H1 (cell line): ENCODE data around the gene CENPP. TPM values are rescaled to one million over a fixed set of nuclear protein-coding genes. Genes with fewer than 3 reads are reported as not detected.

Experiments used
- CTCF ChIA-PET: fragments of 300-600 bp; sonication (Branson Sonifier 250); formaldehyde crosslinking; loops from one replicate; lab custom pipeline; 2021; ENCODE audit not compliant: partially characterized antibody; lab: Charles Lee
- POLR2A ChIA-PET: fragments of 300-600 bp; sonication (Branson Sonifier 250); formaldehyde crosslinking; loops from one replicate; lab custom pipeline; 2021; ENCODE audit warnings: inconsistent platforms; ENCODE audit not compliant: partially characterized antibody; lab: Charles Lee
- DNase-seq, 2 experiments: peaks; one replicate each; pipeline versions ENCODE4 v3.0.0 to v3.0.0-alpha.2; 2010 to 2022; ENCODE audit warnings: low spot score in 2 of 2, low read depth in 1 of 2, mixed read lengths in 1 of 2
- FAIRE-seq: peaks from 2 replicates; lab custom pipeline; 2011; peaks lifted over from hg19 to GRCh38; lab: Jason Lieb, UNC
- H2AFZ ChIP-seq: 2 replicates; pipeline ENCODE4 v1.8.1; 2012; ENCODE audit warnings: low read length, inconsistent platforms
- H2AK5ac ChIP-seq: 2 replicates; pipeline ENCODE4 v1.6.1; 2013; ENCODE audit warnings: low read depth, low read length
- H2BK120ac ChIP-seq: replicated peaks from 2 replicates; pipeline ENCODE3; 2013; ENCODE audit warnings: low read depth, low read length, inconsistent platforms
- H2BK12ac ChIP-seq: 2 replicates; pipeline ENCODE4 v1.6.1; 2013; ENCODE audit warnings: low read depth, low read length
- H2BK15ac ChIP-seq: 2 replicates; pipeline ENCODE4 v1.6.1; 2013; ENCODE audit warnings: low read length
- H2BK20ac ChIP-seq: 2 replicates; pipeline ENCODE4 v1.6.1; 2013; ENCODE audit warnings: low read length
- H2BK5ac ChIP-seq: 2 replicates; pipeline ENCODE4 v1.6.1; 2013; ENCODE audit warnings: low read depth, low read length
- H3K14ac ChIP-seq: 2 replicates; pipeline ENCODE4 v1.6.1; 2013; ENCODE audit warnings: inconsistent platforms; ENCODE audit not compliant: insufficient read length
- H3K18ac ChIP-seq: 2 replicates; pipeline ENCODE4 v1.6.1; 2013; ENCODE audit warnings: low read length; ENCODE audit errors: extremely low read depth
- H3K23ac ChIP-seq: 2 replicates; pipeline ENCODE4 v1.6.1; 2013; ENCODE audit warnings: inconsistent platforms; ENCODE audit not compliant: insufficient read length
- H3K23me2 ChIP-seq: 2 replicates; pipeline ENCODE4 v1.6.1; 2013; ENCODE audit warnings: low read depth, low read length
- H3K27ac ChIP-seq: 2 replicates; pipeline ENCODE4 v1.6.1; 2011; ENCODE audit warnings: low read depth, low read length, inconsistent platforms
- H3K27me3 ChIP-seq, 4 experiments: replicated peaks in 1 of 4; 1 replicate in 1 of 4; 2 replicates in 3 of 4; pipeline versions ENCODE4 v1.6.1 to v1.8.1; 2011 to 2013; ENCODE audit warnings: low read length in 3 of 4, mild to moderate bottlenecking in 3 of 4, inconsistent platforms in 2 of 4, mixed read lengths in 2 of 4, moderate library complexity in 1 of 4; ENCODE audit not compliant: control insufficient read depth in 3 of 4, insufficient read depth in 3 of 4; ENCODE audit errors: extremely low read depth in 1 of 4
- H3K36me3 ChIP-seq, 4 experiments: 2 replicates each; pipeline versions ENCODE4 v1.6.1 to v1.8.1; 2011 to 2013; ENCODE audit warnings: mild to moderate bottlenecking in 4 of 4, low read length in 3 of 4, moderate library complexity in 2 of 4, control low read depth in 1 of 4, inconsistent platforms in 1 of 4; ENCODE audit not compliant: insufficient read depth in 4 of 4, control insufficient read depth in 2 of 4
- H3K4ac ChIP-seq: replicated peaks from 2 replicates; pipeline ENCODE3; 2013; ENCODE audit warnings: low read length, low read depth, mixed read lengths, inconsistent platforms; ENCODE audit not compliant: insufficient read length
- H3K4me1 ChIP-seq, 4 experiments: replicated peaks in 1 of 4; 1 replicate in 1 of 4; 2 replicates in 3 of 4; pipeline versions ENCODE4 v1.6.1 to v1.8.1; 2011 to 2013; ENCODE audit warnings: low read length in 3 of 4, inconsistent platforms in 2 of 4, mixed read lengths in 1 of 4; ENCODE audit not compliant: insufficient read depth in 4 of 4, control insufficient read depth in 3 of 4
- H3K4me2 ChIP-seq, 2 experiments: 2 replicates each; pipeline versions ENCODE4 v1.6.1 to v1.8.1; 2011 to 2013; ENCODE audit warnings: low read depth in 2 of 2, low read length in 2 of 2, control low read depth in 1 of 2, inconsistent platforms in 1 of 2, mild to moderate bottlenecking in 1 of 2; ENCODE audit not compliant: insufficient read depth in 1 of 2
- H3K4me3 ChIP-seq, 4 experiments: fragments of 200-600, 300-600 bp in 1 of 4; sonication (generic), shearing (Covaris generic), sonication (Bioruptor Twin) in 1 of 4; 2 replicates each; pipeline versions ENCODE4 v1.5.1 to v1.8.1; 2011 to 2016; ENCODE audit warnings: low read length in 4 of 4, low read depth in 3 of 4, control low read depth in 2 of 4, inconsistent platforms in 2 of 4, mild to moderate bottlenecking in 2 of 4, mixed read lengths in 1 of 4, moderate library complexity in 1 of 4; ENCODE audit not compliant: insufficient read depth in 2 of 4; ENCODE audit errors: extremely low read depth in 1 of 4
- H3K56ac ChIP-seq: replicated peaks from 2 replicates; pipeline ENCODE3; 2013; ENCODE audit warnings: low read depth, mild to moderate bottlenecking, mixed read lengths, low read length, inconsistent platforms; ENCODE audit not compliant: insufficient read length
- H3K79me1 ChIP-seq: 2 replicates; pipeline ENCODE4 v1.6.1; 2013; ENCODE audit warnings: low read depth, low read length, control low read depth
- H3K79me2 ChIP-seq, 2 experiments: 2 replicates each; pipeline versions ENCODE4 v1.6.1 to v1.8.1; 2012 to 2013; ENCODE audit warnings: low read length in 2 of 2, mild to moderate bottlenecking in 2 of 2, inconsistent platforms in 1 of 2; ENCODE audit not compliant: insufficient read depth in 2 of 2, control insufficient read depth in 1 of 2
- H3K9ac ChIP-seq, 4 experiments: replicated peaks in 1 of 4; 1 replicate in 1 of 4; 2 replicates in 3 of 4; pipeline versions ENCODE4 v1.6.1 to v1.8.1; 2011 to 2013; ENCODE audit warnings: low read depth in 3 of 4, low read length in 3 of 4, control low read depth in 2 of 4, mild to moderate bottlenecking in 2 of 4, moderate library complexity in 2 of 4, inconsistent platforms in 1 of 4; ENCODE audit errors: extremely low read depth in 1 of 4
- H3K9me3 ChIP-seq, 2 experiments: 2 replicates each; pipeline versions ENCODE4 v1.6.1 to v1.8.1; 2012 to 2013; ENCODE audit warnings: mild to moderate bottlenecking in 2 of 2, moderate library complexity in 2 of 2, control low read depth in 1 of 2, inconsistent platforms in 1 of 2, low read depth in 1 of 2, low read length in 1 of 2, mixed read lengths in 1 of 2; ENCODE audit not compliant: insufficient read depth in 2 of 2
- H4K20me1 ChIP-seq, 2 experiments: replicated peaks in 1 of 2; 2 replicates each; pipeline versions ENCODE3 to v1.8.1; 2011 to 2013; ENCODE audit warnings: inconsistent platforms in 2 of 2, low read length in 2 of 2, mild to moderate bottlenecking in 1 of 2; ENCODE audit not compliant: insufficient read depth in 2 of 2, control insufficient read depth in 1 of 2
- H4K5ac ChIP-seq: 2 replicates; pipeline ENCODE4 v1.6.1; 2013; ENCODE audit warnings: low read length, low read depth, mixed read lengths, inconsistent platforms; ENCODE audit not compliant: insufficient read length
- H4K8ac ChIP-seq: 2 replicates; pipeline ENCODE4 v1.8.0; 2013; ENCODE audit warnings: mild to moderate bottlenecking, moderate library complexity, low read length, inconsistent platforms; ENCODE audit not compliant: insufficient read depth; ENCODE audit errors: extremely low read depth
- H4K91ac ChIP-seq: replicated peaks from 2 replicates; pipeline ENCODE3; 2013; ENCODE audit warnings: low read length, mixed read lengths, inconsistent platforms; ENCODE audit not compliant: insufficient read length
- CBX5 ChIP-seq: fragments of 300-800, 300-1000 bp; sonication (generic); IDR thresholded peaks from 2 replicates; pipeline ENCODE4 v1.7.1; 2016; ENCODE audit warnings: antibody characterized with exemption, low read length, low read depth
- CHD1 ChIP-seq: IDR thresholded peaks from 2 replicates; pipeline ENCODE4 v1.6.1; 2012; ENCODE audit warnings: low read depth, low read length, improper control_type of control experiment
- FOSL1 ChIP-seq: IDR thresholded peaks from 2 replicates; pipeline ENCODE4 v1.6.1; 2011; ENCODE audit warnings: mild to moderate bottlenecking, low read depth, low read length, moderate library complexity; ENCODE audit not compliant: insufficient read depth
- GTF2F1 ChIP-seq: IDR thresholded peaks from 2 replicates; pipeline ENCODE4 v1.6.1; 2012; ENCODE audit warnings: low read depth, low read length, improper control_type of control experiment, borderline replicate concordance
- HDAC2 ChIP-seq, 2 experiments: fragments of 300-600 bp in 1 of 2; sonication (generic) in 1 of 2; IDR thresholded peaks; 2 replicates each; pipeline ENCODE4 v1.6.1; 2011 to 2012; ENCODE audit warnings: low read depth in 2 of 2, low read length in 2 of 2, mild to moderate bottlenecking in 2 of 2, moderate library complexity in 2 of 2, borderline replicate concordance in 1 of 2, inconsistent platforms in 1 of 2
- HDAC6 ChIP-seq: IDR thresholded peaks from one replicate; pipeline ENCODE4 v1.7.1; 2012; ENCODE audit warnings: low read depth, mild to moderate bottlenecking, inconsistent platforms, low read length, moderate library complexity
- NRF1 ChIP-seq: IDR thresholded peaks from 2 replicates; pipeline ENCODE4 v1.6.1; 2011; ENCODE audit warnings: mild to moderate bottlenecking, low read depth, low read length, improper control_type of control experiment
- RAD21 ChIP-seq, 2 experiments: IDR thresholded peaks in 1 of 2; conservative IDR thresholded peaks in 1 of 2; 2 replicates each; pipeline ENCODE4 v1.6.1; 2011; ENCODE audit warnings: low read depth in 2 of 2, low read length in 2 of 2, improper control_type of control experiment in 1 of 2, inconsistent platforms in 1 of 2, mild to moderate bottlenecking in 1 of 2, moderate library complexity in 1 of 2
- RFX5 ChIP-seq: IDR thresholded peaks from 2 replicates; pipeline ENCODE4 v1.6.1; 2011; ENCODE audit warnings: low read depth, low read length, improper control_type of control experiment, borderline replicate concordance
- SIN3A ChIP-seq, 2 experiments: IDR thresholded peaks in 1 of 2; conservative IDR thresholded peaks in 1 of 2; 2 replicates each; pipeline ENCODE4 v1.6.1; 2011 to 2012; ENCODE audit warnings: low read length in 2 of 2, improper control_type of control experiment in 1 of 2, low read depth in 1 of 2, mild to moderate bottlenecking in 1 of 2
- SIX5 ChIP-seq: IDR thresholded peaks from 2 replicates; pipeline ENCODE4 v1.6.1; 2011; ENCODE audit warnings: mild to moderate bottlenecking, low read depth, low read length
- SP2 ChIP-seq: IDR thresholded peaks from 2 replicates; pipeline ENCODE4 v1.6.1; 2012; ENCODE audit warnings: mild to moderate bottlenecking, low read length, inconsistent platforms
- TBP ChIP-seq: IDR thresholded peaks from 2 replicates; pipeline ENCODE4 v1.6.1; 2011; ENCODE audit warnings: low read depth, low read length, improper control_type of control experiment
- TEAD4 ChIP-seq: IDR thresholded peaks from 2 replicates; pipeline ENCODE4 v1.6.1; 2012; ENCODE audit warnings: low read depth, low read length, inconsistent platforms, mixed read lengths
- WGBS, 2 experiments: shearing (Covaris generic) in 1 of 2; methylation state at CpG; one replicate each; pipeline versions ENCODE4 v1.1.6 to v1.1.7; 2013 to 2015; ENCODE audit warnings: low lambda C conversion rate in 2 of 2, mixed read lengths in 2 of 2, inconsistent platforms in 1 of 2, low coverage in 1 of 2, missing lambda C conversion rate in 1 of 2; ENCODE audit not compliant: insufficient replicate concordance in 2 of 2, insufficient coverage in 1 of 2, insufficient read length in 1 of 2; ENCODE audit errors: extremely low coverage in 1 of 2, missing lambda C conversion rate in 1 of 2; 5-methylcytosine and 5-hydroxymethylcytosine counted together
- polyA plus RNA-seq, 7 experiments: library from polyadenylated mRNA; depleted of rRNA in 3 of 7; stranded (reverse) in 5 of 7; unstranded in 2 of 7; fragments of >200 nt in 5 of 7; fragments of 200-250 nt in 2 of 7; gene quantifications; 1 replicate in 5 of 7; 2 replicates in 1 of 7; 4 replicates in 1 of 7; pipeline versions ENCODE4 v1.2.1 to v1.2.3, GENCODE V29; 2011 to 2013; ENCODE audit warnings: missing spikeins in 2 of 7, mixed read lengths in 2 of 7
- total RNA-seq: library from RNA; stranded (reverse); fragmentation: NEBNext Ultra II Directional; extraction: Animal tissue kit (Norgen Biotek cat#: 25700); gene quantifications from 2 replicates; pipeline ENCODE4 v1.2.1, GENCODE V29; 2021

Gene CENPP
- total and polyA plus RNA-seq, 2 of the 8 experiments (the other 6 are each of a cell fraction or from before 2014, with no cell fraction given), result 2.7 to 10.8 TPM

DNA sequence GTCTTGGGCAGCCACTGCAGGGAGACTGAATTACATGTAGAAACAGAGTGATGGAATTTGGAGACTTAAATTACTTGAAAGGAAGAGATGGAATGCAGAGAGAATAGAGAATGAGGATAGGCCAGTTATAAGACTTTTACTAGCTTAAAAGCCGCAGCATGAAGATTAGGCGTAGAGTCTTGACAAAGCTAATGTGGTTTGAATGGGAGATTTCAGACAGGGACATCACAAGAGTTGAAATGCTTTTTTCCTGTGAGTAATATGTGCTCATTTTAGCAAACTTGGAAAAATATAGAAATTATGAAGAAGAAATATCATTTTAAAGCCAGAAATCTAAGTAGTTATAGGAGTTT is 7.5 kb downstream of the CENPP start:
- Histone ChIP-seq H2BK20ac (no peak overlapping the region), H3K23me2 (no peaks in the 10 kb centered on the region), H4K8ac (no peak overlapping the region), H3K18ac (no peak overlapping the region), H2BK120ac (no peak overlapping the region), H2AK5ac (no peak overlapping the region), H2BK12ac (no peak overlapping the region), H4K91ac (no peak overlapping the region), H3K14ac (no peak overlapping the region), H2AFZ (no peak overlapping the region), H3K9ac (no peak overlapping the region), H2BK15ac (no peak overlapping the region), H3K36me3 (peaks cover 0 to 7% (median 0%) of the 10 kb centered on the region in 4 experiments; a peak in 3 of 8 replicates), H3K4me3 (no peak overlapping the region), H3K56ac (no peak overlapping the region), H3K4me2 (no peak overlapping the region), H3K27me3 (no peaks in the 10 kb centered on the region), H3K27ac (no peak overlapping the region), H4K5ac (no peak overlapping the region), H3K4ac (no peak overlapping the region), H3K23ac (no peak overlapping the region), H3K9me3 (no peaks in the 10 kb centered on the region), H2BK5ac (no peak overlapping the region), H3K79me1 (no peaks in the 10 kb centered on the region), H3K79me2 (no peaks in the 10 kb centered on the region), H3K4me1 (no peaks in the 10 kb centered on the region), H4K20me1 (peaks cover 1 to 2% of the 10 kb centered on the region in 2 experiments)
- ChIA-PET CTCF (interaction anchor here (0.8 to 1.0 kb wide), 2 partner anchors 147 to 185 kb away, joined by 3 to 5 read pairs; no protein-coding TSS in a partner anchor), POLR2A (interaction anchor here (1.3 kb wide), 1 partner anchor 9 kb away, joined by 4 read pairs; the partner anchor contains the start of gene NOL8)
- WGBS, 2 experiments, result 97% methylated on average over 2 of the region's 2 CpGs; no CpG with 5 or more reads in 1 of the 2 experiments
- TF ChIP-seq SP2 (no peak), CBX5 (no peak), HDAC6 (no peak), TBP (no peak), TEAD4 (no peak), RAD21 (IDR thresholded peaks at IDR 0.05 in 1 of 2, conservative IDR thresholded peaks at IDR 0.05 in 1 of 2; ENCODE audit: low read depth in 2 of 2, low read length in 2 of 2) (no peak), GTF2F1 (no peak), CHD1 (no peak), RFX5 (no peak), SIX5 (no peak), SIN3A (conservative IDR thresholded peaks at IDR 0.05 in 1 of 2, IDR thresholded peaks at IDR 0.05 in 1 of 2; ENCODE audit: low read depth in 1 of 2, low read length in 2 of 2) (no peak), NRF1 (no peak), HDAC2 (IDR thresholded peaks at IDR 0.05; ENCODE audit: borderline replicate concordance in 1 of 2, low read depth in 2 of 2, low read length in 2 of 2) (no peak), FOSL1 (no peak)
- DNase-seq, result no peak
- FAIRE-seq, result no peak
